GM12878 (cell line): ENCODE results near the gene LMF2. TPM values are rescaled to one million over a fixed set of nuclear protein-coding genes. Genes with fewer than 3 reads are reported as not detected.

Source experiments
- ATAC-seq: fragments of 200-7000 bp; cut with Tn5 transposase; 3 replicates; pipeline ENCODE4 v1.9.1; 2020; ENCODE audit warnings: mild to moderate bottlenecking, moderate library complexity
- BruUV-seq: library from RNA; stranded (reverse); fragments of 400-500 nt; replicated peaks from 2 replicates; lab custom pipeline; 2021; lab: Mats Ljungman, UMichigan
- CTCF ChIA-PET: fragments of 300-600 bp; sonication (Branson Sonifier 250); formaldehyde crosslinking; extraction: SDS; loops from one replicate; lab custom pipeline; 2021; ENCODE audit warnings: inconsistent platforms; lab: Yijun Ruan, JAX
- POLR2A ChIA-PET: fragments of 350-600 bp; formaldehyde crosslinking; extraction: SDS; loops from one replicate; lab custom pipeline; 2021; ENCODE audit warnings: inconsistent platforms; lab: Charles Lee
- RAD21 ChIA-PET: fragments of 300-600 bp; sonication (Branson Sonifier 250); formaldehyde crosslinking; loops from one replicate; lab custom pipeline; 2023; ENCODE audit warnings: antibody characterized with exemption; ENCODE audit not compliant: unreplicated experiment; lab: Charles Lee
- SMC1A ChIA-PET: fragments of 300-600 bp; sonication (Branson Sonifier 250); formaldehyde crosslinking; loops from one replicate; lab custom pipeline; 2023; ENCODE audit not compliant: unreplicated experiment, uncharacterized antibody; lab: Charles Lee
- DNase-seq: peaks from one replicate; pipeline ENCODE4 v3.0.0-alpha.2; 2011; ENCODE audit warnings: low read depth, low spot score
- FAIRE-seq: peaks from 3 replicates; lab custom pipeline; 2011; peaks lifted over from hg19 to GRCh38; lab: Jason Lieb, UNC
- H2AFZ ChIP-seq: 2 replicates; pipeline ENCODE4 v1.6.0; 2011; ENCODE audit warnings: low read depth, low read length, control low read depth; ENCODE audit not compliant: control insufficient read depth
- H3K27ac ChIP-seq: 2 replicates; pipeline ENCODE4 v1.5.1; 2011; ENCODE audit warnings: control low read depth; ENCODE audit not compliant: control insufficient read depth, insufficient read depth
- H3K27me3 ChIP-seq, 2 experiments: replicated peaks in 1 of 2; 2 replicates each; pipeline versions ENCODE4 v1.6.0 to v1.6.1; 2011; ENCODE audit warnings: low read length in 1 of 2; ENCODE audit not compliant: control insufficient read depth in 2 of 2, insufficient read depth in 2 of 2
- H3K36me3 ChIP-seq, 2 experiments: 2 replicates each; pipeline ENCODE4 v1.5.1; 2011; ENCODE audit warnings: low read length in 1 of 2; ENCODE audit not compliant: control insufficient read depth in 2 of 2, insufficient read depth in 2 of 2
- H3K4me1 ChIP-seq: 2 replicates; pipeline ENCODE4 v1.6.1; 2011; ENCODE audit warnings: mild to moderate bottlenecking, low read length, moderate library complexity, mixed read lengths; ENCODE audit not compliant: control insufficient read depth, insufficient read depth
- H3K4me2 ChIP-seq: 2 replicates; pipeline ENCODE4 v1.6.0; 2011; ENCODE audit warnings: control low read depth; ENCODE audit not compliant: control insufficient read depth, insufficient read depth
- H3K4me3 ChIP-seq: fragments of 200-600 bp; sonication (generic); 2 replicates; pipeline ENCODE4 v1.5.1; 2016
- H3K79me2 ChIP-seq: 2 replicates; pipeline ENCODE4 v1.6.0; 2011; ENCODE audit warnings: low read length; ENCODE audit not compliant: control insufficient read depth, insufficient read depth
- H3K9ac ChIP-seq: 2 replicates; pipeline ENCODE4 v1.8.0; 2011; ENCODE audit warnings: low read length, control low read depth, mixed read lengths; ENCODE audit not compliant: control insufficient read depth, insufficient read depth
- H3K9me3 ChIP-seq: replicated peaks from 3 replicates; pipeline ENCODE4 v1.5.1; 2011; ENCODE audit warnings: mild to moderate bottlenecking, low read length; ENCODE audit not compliant: control insufficient read depth, insufficient read depth
- H4K20me1 ChIP-seq: 2 replicates; pipeline ENCODE4 v1.6.0; 2011; ENCODE audit not compliant: control insufficient read depth, insufficient read depth
- CBFB ChIP-seq: IDR thresholded peaks from 2 replicates; pipeline ENCODE4 v1.6.1; 2016; ENCODE audit warnings: antibody characterized with exemption, low read depth
- POLR2AphosphoS5 ChIP-seq: IDR thresholded peaks from 2 replicates; pipeline ENCODE4 v1.6.1; 2011; ENCODE audit warnings: mild to moderate bottlenecking, low read length, inconsistent platforms
- SMAD5 ChIP-seq: IDR thresholded peaks from 2 replicates; pipeline ENCODE4 v1.6.1; 2016; ENCODE audit warnings: antibody characterized with exemption, low read depth
- WGBS: methylation state at CpG from one replicate; pipeline ENCODE4 v1.1.6; 2016; ENCODE audit warnings: low lambda C conversion rate; ENCODE audit not compliant: insufficient replicate concordance, insufficient coverage; ENCODE audit errors: missing lambda C conversion rate; 5-methylcytosine and 5-hydroxymethylcytosine counted together
- in situ Hi-C: fragments of 300-500 bp; cut with MboI; formaldehyde crosslinking; loops from 9 replicates; pipeline ENCODE4 v1.14.3; 2018; ENCODE audit warnings: mixed read lengths
- intact Hi-C: fragments of 100-400 bp; cut with micrococcal nuclease; formaldehyde crosslinking; loops from one replicate; pipeline ENCODE4 v1.14.2; 2022; ENCODE audit not compliant: unreplicated experiment
- polyA plus RNA-seq, 11 experiments: library from polyadenylated mRNA; depleted of rRNA in 4 of 11; unstranded in 6 of 11; stranded (reverse) in 5 of 11; fragments of >200 nt; fragmentation: Nextera tagmentation in 4 of 11; fragmentation: Illumina TruSeq in 1 of 11; extraction: Ambion mirVana in 4 of 11; extraction: Trizol in 1 of 11; gene quantifications; 1 replicate in 1 of 11; 2 replicates in 10 of 11; pipeline versions ENCODE4 v1.2.1 to v1.2.3, GENCODE V29; 2011 to 2016; ENCODE audit warnings: inconsistent platforms in 2 of 11, missing spikeins in 2 of 11, low read depth in 1 of 11
- total RNA-seq, 4 experiments: library from RNA; depleted of rRNA in 3 of 4; stranded (reverse); fragments of >200 nt in 3 of 4; fragmentation: Illumina TruSeq in 1 of 4; extraction: Trizol in 1 of 4; gene quantifications; 2 replicates each; pipeline versions ENCODE4 v1.2.1 to v1.2.3, GENCODE V29; 2013 to 2021
- TF ChIP-seq, protein P1 (sequence below): fragments of 450-650 bp; formaldehyde crosslinking; IDR thresholded peaks from 2 replicates; pipeline ENCODE4 v1.4.0; 2020; ENCODE audit warnings: mild to moderate bottlenecking, moderate library complexity

The LMF2 gene
- total and polyA plus RNA-seq, 10 of the 15 experiments (the other 5 are each of a cell fraction or from before 2014, with no cell fraction given), result 0.08 to 57.5 (median 21.2) TPM

DNA sequence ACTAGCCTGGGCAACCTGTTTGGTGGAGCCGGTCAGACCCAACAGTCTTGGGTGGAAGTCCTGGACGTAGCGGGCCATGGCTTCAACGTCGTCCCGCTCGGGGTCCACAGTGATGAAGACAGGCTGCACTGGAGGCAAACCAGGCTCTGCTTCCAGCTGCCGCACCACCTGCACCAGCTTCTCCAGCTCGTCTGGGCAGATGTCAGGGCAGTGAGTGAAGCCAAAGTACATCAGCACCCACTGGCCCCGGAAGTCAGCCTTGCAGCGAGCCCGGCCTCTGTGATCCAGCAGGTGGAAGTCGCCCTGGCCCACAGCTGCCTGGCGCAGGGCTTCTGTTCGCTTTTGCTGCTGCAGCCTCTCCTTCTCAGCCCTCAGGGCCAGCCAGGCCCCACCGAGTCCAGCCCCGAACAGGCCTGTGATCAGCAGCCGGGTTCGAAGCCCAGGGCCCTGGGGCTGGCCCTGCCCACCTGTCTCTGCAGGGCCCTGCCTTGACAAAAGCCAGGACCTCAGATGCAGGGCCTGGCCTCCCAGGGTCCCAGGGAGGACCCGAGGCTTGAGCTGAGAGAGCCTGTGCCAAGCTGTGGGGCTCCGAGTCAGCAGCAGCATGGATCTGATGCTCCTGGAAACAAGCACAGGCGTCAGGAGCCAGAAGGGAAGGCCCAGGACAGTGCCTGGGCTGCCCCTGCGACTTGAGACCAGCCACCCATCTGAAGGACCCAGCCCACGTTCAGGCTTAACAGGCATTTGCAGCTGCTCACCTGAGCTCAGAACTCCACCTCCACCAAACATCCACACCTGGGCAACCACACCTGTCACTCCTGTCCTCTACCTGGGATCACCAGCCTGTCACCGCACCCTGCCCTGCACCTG, 16.5 kb upstream of the LMF2 start:
- Histone ChIP-seq H3K27ac (peak overlapping the region; percentile 94), H3K9ac (peak overlapping the region; percentile 94), H3K4me3 (peak overlapping the region; percentile 74), H3K4me1 (peaks cover 15% of the 10 kb centered on the region), H3K9me3 (no peaks in the 10 kb centered on the region), H2AFZ (no peak overlapping the region), H3K4me2 (peak overlapping the region; percentile 97), H3K27me3 (no peaks in the 10 kb centered on the region), H3K79me2 (peaks cover 40% of the 10 kb centered on the region), H3K36me3 (peaks cover 5 to 32% of the 10 kb centered on the region in 2 experiments; a peak in 3 of 4 replicates), H4K20me1 (no peaks in the 10 kb centered on the region)
- BruUV-seq, result no TSS peak
- in situ Hi-C loops (no loop called here), intact Hi-C loops (no loop called here)
- 78% methylated on average over 25 of the region's 25 CpGs for WGBS
- POLR2A ChIA-PET, result interaction anchor here (0.5 to 6.5 kb wide), 8 partner anchors 9 to 113 kb away, joined by 3 to 232 read pairs (median 9); partner anchors contain the start of genes KLHDC7B, LMF2 and NCAPH2
- SMC1A ChIA-PET, result interaction anchor here (0.7 to 5.8 kb wide), 6 partner anchors 16 to 97 kb away, joined by 3 to 58 read pairs (median 12); partner anchors contain the start of genes LMF2, NCAPH2 and SYCE3
- ATAC-seq, result no peak
- RAD21 ChIA-PET, result interaction anchor here (2.2 to 6.3 kb wide), 3 partner anchors 15 to 97 kb away, joined by 43 to 106 read pairs (median 64); partner anchors contain the start of genes LMF2 and NCAPH2
- CTCF ChIA-PET, result interaction anchor here (1.1 to 3.5 kb wide), 7 partner anchors 15 to 54 kb away, joined by 3 to 38 read pairs (median 11); partner anchors contain the start of genes LMF2, NCAPH2 and SYCE3
- DNase-seq, result no peak
- FAIRE-seq, result no peak
- TF ChIP-seq SMAD5 (peak; percentile 49; the same call in 1 of the 2 replicates), POLR2AphosphoS5 (peak; percentile 17), CBFB (no peak)
- TF ChIP-seq, protein P1, sequence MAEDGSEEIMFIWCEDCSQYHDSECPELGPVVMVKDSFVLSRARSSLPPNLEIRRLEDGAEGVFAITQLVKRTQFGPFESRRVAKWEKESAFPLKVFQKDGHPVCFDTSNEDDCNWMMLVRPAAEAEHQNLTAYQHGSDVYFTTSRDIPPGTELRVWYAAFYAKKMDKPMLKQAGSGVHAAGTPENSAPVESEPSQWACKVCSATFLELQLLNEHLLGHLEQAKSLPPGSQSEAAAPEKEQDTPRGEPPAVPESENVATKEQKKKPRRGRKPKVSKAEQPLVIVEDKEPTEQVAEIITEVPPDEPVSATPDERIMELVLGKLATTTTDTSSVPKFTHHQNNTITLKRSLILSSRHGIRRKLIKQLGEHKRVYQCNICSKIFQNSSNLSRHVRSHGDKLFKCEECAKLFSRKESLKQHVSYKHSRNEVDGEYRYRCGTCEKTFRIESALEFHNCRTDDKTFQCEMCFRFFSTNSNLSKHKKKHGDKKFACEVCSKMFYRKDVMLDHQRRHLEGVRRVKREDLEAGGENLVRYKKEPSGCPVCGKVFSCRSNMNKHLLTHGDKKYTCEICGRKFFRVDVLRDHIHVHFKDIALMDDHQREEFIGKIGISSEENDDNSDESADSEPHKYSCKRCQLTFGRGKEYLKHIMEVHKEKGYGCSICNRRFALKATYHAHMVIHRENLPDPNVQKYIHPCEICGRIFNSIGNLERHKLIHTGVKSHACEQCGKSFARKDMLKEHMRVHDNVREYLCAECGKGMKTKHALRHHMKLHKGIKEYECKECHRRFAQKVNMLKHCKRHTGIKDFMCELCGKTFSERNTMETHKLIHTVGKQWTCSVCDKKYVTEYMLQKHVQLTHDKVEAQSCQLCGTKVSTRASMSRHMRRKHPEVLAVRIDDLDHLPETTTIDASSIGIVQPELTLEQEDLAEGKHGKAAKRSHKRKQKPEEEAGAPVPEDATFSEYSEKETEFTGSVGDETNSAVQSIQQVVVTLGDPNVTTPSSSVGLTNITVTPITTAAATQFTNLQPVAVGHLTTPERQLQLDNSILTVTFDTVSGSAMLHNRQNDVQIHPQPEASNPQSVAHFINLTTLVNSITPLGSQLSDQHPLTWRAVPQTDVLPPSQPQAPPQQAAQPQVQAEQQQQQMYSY (CRISPR knock-in tag), result no peak
